Tibial artery (tissue), 4 donors: Measurements from ENCODE around the gene CAMSAP1.

Experiments used
- DNase-seq, 2 donors: peaks; one replicate each; pipeline ENCODE4 v3.0.0-alpha.2; 2019
- H3K27ac ChIP-seq, 2 donors: fragments of 200-600 bp; sonication (generic) in 1 of 2; 1 replicate in 1 of 2; 2 replicates in 1 of 2; pipeline ENCODE4 v1.5.1; 2018 to 2019; ENCODE audit warnings: mild to moderate bottlenecking in 1 of 2
- H3K27me3 ChIP-seq, 2 donors: fragments of 200-600 bp; sonication (generic) in 1 of 2; one replicate each; pipeline versions ENCODE4 v1.5.1 to v1.6.0; 2016 to 2019
- H3K36me3 ChIP-seq, 3 donors: fragments of 200-600 bp; sonication (generic) in 2 of 3; one replicate each; pipeline ENCODE4 v1.5.1; 2016 to 2019; ENCODE audit warnings: mild to moderate bottlenecking in 2 of 3
- H3K4me1 ChIP-seq, 4 donors: fragments of 200-600 bp; sonication (generic) in 2 of 4; 1 replicate in 3 of 4; 2 replicates in 1 of 4; pipeline ENCODE4 v1.5.1; 2016 to 2019
- H3K4me3 ChIP-seq, 2 donors: fragments of 200-600 bp; sonication (generic) in 1 of 2; 1 replicate in 1 of 2; 2 replicates in 1 of 2; pipeline ENCODE4 v1.5.1; 2018 to 2019; ENCODE audit warnings: mild to moderate bottlenecking in 2 of 2
- H3K9me3 ChIP-seq, 3 donors: fragments of 200-600 bp; sonication (generic) in 1 of 3; one replicate each; pipeline ENCODE4 v1.5.1; 2016 to 2019
- intact Hi-C: fragments of 100-400 bp; cut with DNase I; formaldehyde crosslinking; loops from one replicate; pipeline ENCODE4 v1.15.0; 2023; ENCODE audit warnings: low total_unique reads
- TF ChIP-seq, protein P1 (sequence below), 2 experiments: fragments of 200-600 bp in 1 of 2; fragments of 450-650 bp in 1 of 2; IDR thresholded peaks; one replicate each; pipeline ENCODE4 v1.5.1; 2017 to 2019; ENCODE audit warnings: antibody characterized with exemption in 2 of 2, mild to moderate bottlenecking in 1 of 2, moderate library complexity in 1 of 2

CAMSAP1 gene

DNA sequence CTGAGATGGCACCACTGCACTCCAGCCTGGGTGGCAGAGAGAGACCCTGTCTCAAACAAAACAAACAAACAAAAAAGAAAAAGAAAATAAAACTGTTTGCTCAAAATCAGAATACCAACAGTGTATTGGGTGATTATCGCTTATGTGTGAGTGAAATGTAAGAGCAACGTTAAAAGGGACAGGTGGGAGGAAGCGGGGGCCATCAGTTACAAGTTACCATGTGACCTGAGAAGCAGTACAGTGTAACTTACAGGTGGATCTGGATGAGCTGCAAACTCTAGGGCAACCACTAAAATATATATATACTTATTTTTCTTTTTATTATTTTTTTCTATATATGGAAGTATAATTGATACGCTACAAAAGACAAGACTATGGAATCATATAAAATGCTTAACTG is 112.0 kb downstream of the CAMSAP1 start:
- no peak overlapping the region for H3K27ac ChIP-seq
- DNase-seq: no peak
- peaks cover 0 to 23% (median 18%) of the 10 kb centered on the region in 4 donors for H3K4me1 ChIP-seq
- TF ChIP-seq, protein P1, sequence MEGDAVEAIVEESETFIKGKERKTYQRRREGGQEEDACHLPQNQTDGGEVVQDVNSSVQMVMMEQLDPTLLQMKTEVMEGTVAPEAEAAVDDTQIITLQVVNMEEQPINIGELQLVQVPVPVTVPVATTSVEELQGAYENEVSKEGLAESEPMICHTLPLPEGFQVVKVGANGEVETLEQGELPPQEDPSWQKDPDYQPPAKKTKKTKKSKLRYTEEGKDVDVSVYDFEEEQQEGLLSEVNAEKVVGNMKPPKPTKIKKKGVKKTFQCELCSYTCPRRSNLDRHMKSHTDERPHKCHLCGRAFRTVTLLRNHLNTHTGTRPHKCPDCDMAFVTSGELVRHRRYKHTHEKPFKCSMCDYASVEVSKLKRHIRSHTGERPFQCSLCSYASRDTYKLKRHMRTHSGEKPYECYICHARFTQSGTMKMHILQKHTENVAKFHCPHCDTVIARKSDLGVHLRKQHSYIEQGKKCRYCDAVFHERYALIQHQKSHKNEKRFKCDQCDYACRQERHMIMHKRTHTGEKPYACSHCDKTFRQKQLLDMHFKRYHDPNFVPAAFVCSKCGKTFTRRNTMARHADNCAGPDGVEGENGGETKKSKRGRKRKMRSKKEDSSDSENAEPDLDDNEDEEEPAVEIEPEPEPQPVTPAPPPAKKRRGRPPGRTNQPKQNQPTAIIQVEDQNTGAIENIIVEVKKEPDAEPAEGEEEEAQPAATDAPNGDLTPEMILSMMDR (IDR thresholded peaks at IDR 0.05): no peak
- H3K36me3 ChIP-seq: no peaks in the 10 kb centered on the region
- no peaks in the 10 kb centered on the region for H3K27me3 ChIP-seq
- intact Hi-C loops: no loop called here
- no peaks in the 10 kb centered on the region for H3K9me3 ChIP-seq
- H3K4me3 ChIP-seq: no peak overlapping the region

DNA sequence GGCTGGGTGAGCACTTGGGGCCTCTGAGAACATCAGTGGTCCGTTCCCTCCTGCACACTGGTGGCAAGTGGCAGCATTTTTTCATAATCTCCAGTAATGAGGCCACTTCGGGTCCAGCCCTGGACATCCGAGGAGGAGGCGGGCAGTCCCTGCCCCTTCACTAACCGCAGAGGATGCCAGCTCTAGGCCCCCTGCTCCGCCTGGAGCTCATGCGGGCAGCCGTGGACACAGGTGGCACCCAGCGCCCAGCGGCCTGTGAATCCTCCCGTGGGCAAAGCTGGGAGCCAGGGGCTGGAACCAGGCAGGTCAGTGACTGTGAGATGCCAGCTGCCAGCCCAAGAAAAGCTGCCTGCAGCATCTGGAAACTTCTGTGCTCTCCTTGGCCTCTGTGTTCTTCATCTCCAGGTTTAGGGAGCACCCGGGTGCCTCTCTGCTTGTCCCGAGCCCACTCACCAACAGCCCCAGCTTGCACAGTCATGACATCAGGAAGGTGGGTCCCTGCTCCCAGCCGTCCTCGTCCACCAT is 112.9 kb downstream of the CAMSAP1 start:
- no peak overlapping the region for H3K27ac ChIP-seq
- intact Hi-C loops: no loop called here
- H3K4me3 ChIP-seq: no peak overlapping the region
- peaks cover 0 to 23% (median 18%) of the 10 kb centered on the region in 4 donors for H3K4me1 ChIP-seq
- no peaks in the 10 kb centered on the region for H3K27me3 ChIP-seq
- TF ChIP-seq, protein P1 (IDR thresholded peaks at IDR 0.05): no peak
- no peaks in the 10 kb centered on the region for H3K36me3 ChIP-seq
- DNase-seq: no peak
- no peaks in the 10 kb centered on the region for H3K9me3 ChIP-seq

DNA sequence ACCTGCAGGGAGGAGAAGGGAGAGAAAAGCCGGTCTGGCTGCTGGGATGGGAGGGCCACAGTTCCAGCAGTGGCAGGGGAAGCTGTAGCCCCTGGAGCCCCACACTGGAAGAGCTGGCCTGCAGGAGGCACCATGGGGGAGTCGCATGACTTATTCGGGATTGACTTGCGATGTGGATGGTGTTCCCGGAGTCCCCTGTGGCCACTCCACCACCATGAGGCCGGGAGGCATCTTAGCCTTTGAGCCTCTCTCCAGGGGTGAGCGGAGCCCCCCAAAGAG is 113.3 kb downstream of the CAMSAP1 start:
- H3K27ac ChIP-seq: no peak overlapping the region
- H3K9me3 ChIP-seq: no peaks in the 10 kb centered on the region
- DNase-seq: no peak
- H3K36me3 ChIP-seq: no peaks in the 10 kb centered on the region
- intact Hi-C loops: no loop called here
- peaks cover 0 to 23% (median 18%) of the 10 kb centered on the region in 4 donors for H3K4me1 ChIP-seq
- no peak overlapping the region for H3K4me3 ChIP-seq
- peaks cover 0 to under 1% of the 10 kb centered on the region in 2 donors for H3K27me3 ChIP-seq
- TF ChIP-seq, protein P1 (IDR thresholded peaks at IDR 0.05): no peak

DNA sequence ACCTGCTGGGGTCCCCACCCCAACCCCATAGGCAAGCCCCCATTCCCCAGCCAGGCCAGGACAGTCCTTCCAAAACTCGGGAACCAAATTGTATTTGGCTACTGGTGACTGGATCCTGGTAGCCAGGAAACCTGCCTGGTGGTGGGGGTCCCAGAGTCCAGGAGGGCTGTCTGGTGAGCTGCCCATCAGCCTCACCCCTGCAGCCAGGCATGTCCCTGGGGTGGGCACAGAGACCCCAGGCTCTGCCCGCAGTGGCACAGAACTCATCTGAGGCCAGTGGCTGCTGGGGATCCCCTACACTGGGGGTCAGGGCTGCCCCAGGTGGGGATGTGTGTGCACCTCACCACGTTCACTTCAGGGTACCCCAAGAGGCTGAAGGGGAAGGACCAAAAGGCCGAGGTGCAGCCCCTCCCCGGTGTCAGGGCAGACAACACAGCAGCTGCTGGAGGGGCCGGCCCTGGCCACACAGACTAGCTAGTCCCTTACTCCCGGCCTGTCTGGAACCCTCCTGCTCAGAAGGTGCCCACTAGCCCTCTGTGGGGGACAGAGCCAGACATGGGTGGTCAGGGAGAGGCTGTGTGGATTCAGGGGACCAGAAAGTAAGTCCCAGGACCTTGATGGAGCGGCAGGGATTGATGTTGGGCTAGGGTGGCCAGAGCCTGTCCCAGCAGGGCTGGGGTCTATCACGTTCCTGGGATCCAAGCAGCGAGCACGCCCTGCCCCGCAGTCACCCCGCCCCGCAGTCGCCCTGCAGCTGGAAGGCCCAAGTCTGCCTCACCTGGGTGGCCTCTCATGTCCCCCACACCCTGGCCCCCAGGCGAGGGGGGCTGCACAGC is 113.9 kb downstream of the CAMSAP1 start:
- H3K4me3 ChIP-seq: no peak overlapping the region
- H3K36me3 ChIP-seq: no peaks in the 10 kb centered on the region
- no peaks in the 10 kb centered on the region for H3K9me3 ChIP-seq
- no peak for DNase-seq
- intact Hi-C loops: no loop called here
- peaks cover 0 to 19% (median 15%) of the 10 kb centered on the region in 4 donors for H3K4me1 ChIP-seq
- peaks cover 0 to 6% of the 10 kb centered on the region in 2 donors for H3K27me3 ChIP-seq
- no peak overlapping the region for H3K27ac ChIP-seq
- TF ChIP-seq, protein P1 (IDR thresholded peaks at IDR 0.05): no peak

DNA sequence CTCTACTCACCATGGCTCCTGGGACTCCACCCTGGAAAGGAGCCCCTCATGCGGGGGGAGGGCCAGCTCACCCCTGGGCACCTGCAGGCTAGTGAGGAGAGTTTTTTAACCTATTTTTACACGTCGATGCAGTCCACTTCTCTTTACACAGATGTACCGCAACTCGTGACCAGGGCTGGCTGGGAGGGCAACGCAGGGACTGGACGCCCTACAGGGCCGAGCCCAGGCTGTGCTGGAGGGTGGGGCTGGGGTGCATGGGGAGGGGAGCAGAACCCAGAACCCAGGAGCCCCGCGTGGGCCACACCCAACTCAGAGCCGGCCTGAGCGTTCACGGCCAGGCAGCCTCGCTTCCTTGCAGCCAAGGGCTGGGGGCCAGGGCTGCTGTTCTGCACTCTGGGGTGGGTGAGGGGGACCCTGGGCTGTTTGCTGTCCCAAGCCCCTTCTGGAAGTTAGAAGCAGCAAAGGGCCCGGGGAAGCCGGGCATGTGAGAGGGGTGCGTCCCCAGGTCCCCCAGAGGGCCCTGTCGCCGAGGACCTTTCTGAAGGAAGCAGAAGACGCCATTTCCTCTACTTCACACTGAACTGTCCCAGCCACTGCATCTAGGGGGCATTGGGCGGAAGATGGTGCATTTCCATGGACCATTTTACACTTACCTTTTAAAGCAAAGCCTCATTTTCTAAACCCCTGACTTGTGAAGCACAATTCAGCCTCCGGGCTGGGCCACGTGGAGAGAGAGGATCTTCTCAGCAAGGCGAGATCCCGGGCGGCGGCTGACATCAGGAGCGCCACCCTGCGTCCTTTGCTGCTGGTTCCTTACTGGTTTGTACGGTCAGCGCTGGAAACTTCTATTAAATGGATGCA is 114.8 kb downstream of the CAMSAP1 start:
- DNase-seq: no peak
- Histone ChIP-seq H3K36me3 (no peaks in the 10 kb centered on the region), H3K4me1 (peaks cover 0 to 10% (median 6%) of the 10 kb centered on the region in 4 donors), H3K9me3 (no peaks in the 10 kb centered on the region), H3K27me3 (peaks cover 0 to 10% of the 10 kb centered on the region in 2 donors), H3K4me3 (no peak overlapping the region), H3K27ac (no peak overlapping the region)
- intact Hi-C loops: no loop called here
- TF ChIP-seq, protein P1 (IDR thresholded peaks at IDR 0.05): no peak
